NCI-H774 (cell line): ENCODE results near the gene KAZN.

Experiments
- DNase-seq: peaks from one replicate; lab custom pipeline; 2025; lab: John Stamatoyannopoulos, UW

KAZN gene

GRCh38 chr1:14887044-14887566 lies 288.6 kb downstream of the KAZN start:
- DNase-seq: no peak

DNA sequence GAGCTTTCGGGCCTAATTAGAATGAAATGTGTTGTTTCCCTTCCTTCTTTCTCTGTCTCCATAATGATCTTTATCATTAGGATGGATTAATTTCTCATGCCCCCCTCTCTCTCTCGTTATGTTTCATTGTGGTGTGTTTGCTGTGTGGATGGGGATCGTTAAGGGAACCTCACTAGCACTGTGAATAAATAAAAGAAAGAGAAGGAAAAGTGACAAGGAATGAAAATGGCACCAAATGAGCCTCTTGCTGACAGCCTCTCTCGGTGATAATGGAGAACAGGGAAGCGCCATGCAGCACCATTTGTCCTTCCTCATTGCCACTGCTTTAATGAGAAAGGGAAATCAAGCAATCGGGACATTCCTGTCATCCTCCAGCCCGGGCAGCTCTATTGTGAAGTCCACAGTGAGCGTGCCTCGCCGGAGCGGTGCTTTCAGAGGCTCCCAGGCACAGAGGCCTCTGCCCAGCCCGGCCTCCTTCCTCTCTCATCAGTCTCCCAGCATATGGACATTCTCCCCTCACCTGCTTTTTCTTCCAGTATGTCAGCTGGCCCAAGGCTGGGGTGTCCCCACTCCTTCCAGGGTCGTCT lies 289.4 kb downstream of the KAZN start:
- no peak for DNase-seq

- no peak for DNase-seq
These were observed 289.9 kb downstream of the KAZN start for GRCh38 chr1:14888374-14888773.

DNA sequence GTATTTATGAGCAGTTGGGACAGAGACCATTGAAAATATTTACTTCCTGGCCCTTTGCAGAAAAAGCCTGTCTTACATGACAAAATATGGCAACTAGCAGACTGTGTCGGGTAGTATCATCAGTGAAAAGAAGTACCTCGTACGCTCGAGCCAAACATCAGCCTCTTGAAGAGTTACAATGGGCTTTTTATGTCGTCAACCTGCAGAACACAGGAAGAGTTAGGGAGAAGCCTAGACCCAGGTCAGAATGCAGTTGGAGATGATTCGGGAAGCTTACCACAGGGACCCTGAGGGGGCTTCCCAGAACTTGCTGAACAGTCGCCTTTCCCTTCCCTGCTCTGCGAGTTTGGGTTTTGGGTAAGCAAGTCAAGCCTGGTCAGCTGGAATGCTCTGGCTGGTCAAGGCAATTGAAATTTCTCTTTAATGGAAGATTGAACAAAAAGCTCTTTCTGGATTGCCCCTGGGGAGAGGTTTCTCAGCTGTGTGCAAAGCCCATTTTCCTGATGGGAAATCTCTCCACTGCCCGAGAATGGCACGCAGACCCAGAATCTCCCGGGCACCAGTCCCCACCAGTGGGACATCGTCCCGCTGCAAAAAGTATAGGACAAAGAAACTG lies 291.4 kb downstream of the KAZN start:
- DNase-seq: no peak

GRCh38 chr1:14891991-14892390 lies 293.5 kb downstream of the KAZN start:
- no peak for DNase-seq

- no peak for DNase-seq
These were observed 296.5 kb downstream of the KAZN start for GRCh38 chr1:14894811-14895560.

DNA sequence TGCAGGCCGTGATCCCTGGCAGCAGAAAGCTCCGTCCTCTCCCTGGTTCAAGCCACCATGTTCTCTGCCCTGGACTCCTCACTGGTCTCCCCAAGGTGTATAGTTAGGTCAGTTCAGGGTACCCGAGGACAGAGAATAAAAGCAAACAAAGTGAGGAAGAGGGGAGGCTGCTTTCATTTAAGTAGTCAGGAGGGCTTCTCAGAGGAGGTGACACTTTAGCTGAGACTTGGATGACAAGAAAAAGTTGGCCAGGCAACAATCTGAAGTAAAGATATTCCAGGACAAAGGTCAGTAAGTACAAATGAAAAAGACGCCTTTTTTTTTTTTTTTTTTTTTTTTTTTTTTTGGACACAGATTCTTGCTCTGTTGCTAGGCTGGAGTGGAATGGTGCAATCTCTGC lies 297.2 kb downstream of the KAZN start:
- no peak for DNase-seq

- no peak for DNase-seq
These were observed 298.0 kb downstream of the KAZN start for GRCh38 chr1:14896381-14897079.

DNA sequence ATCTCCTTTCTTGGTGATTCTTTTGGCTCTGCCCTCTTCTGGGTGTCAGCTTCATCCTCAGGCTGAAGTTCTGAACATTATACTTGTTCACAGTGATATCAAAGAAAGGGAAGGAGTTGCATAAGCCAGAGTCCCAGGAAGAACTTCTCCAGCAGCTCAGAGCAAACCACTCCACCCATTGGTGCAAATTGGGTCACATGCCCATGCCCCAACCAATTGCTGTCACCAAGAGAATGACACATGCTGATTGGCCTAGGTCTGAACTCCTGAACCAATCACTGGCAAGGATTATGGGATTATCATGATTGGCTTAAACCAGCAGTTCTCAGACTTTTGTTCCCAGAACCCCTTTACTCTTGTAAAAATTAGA lies 298.6 kb downstream of the KAZN start:
- no peak for DNase-seq

- DNase-seq: no peak
These were observed 299.1 kb downstream of the KAZN start for GRCh38 chr1:14897547-14897946.

DNA sequence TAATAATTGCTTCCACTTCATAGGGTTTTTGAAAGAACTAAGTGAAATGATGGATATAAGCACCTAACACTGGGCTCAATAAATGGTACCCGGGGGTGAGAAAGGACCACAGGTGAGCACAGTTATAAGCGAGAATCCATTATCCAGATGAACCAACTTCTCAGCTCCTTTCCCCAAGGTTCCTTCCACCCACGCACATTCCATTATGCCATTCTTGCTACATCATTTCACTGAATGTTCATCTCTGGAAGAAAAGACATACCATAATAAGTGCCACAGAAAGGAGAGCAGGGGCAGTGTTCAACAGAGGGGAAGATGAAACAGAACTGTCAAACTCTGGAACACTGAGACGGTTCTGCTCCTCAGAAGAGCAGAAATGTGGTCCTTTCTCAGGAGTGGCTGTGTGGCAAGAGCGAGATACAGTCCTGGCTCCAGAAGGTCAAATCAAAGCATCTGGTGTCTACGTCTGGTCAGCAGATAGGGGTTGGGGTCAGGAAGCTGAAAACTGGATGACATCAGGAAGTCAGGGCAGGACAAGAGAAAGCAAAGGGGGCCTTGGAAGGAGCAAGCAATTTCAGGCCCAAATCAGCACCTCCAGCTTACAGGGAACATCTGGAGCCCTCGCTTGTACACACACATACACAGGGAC lies 299.6 kb downstream of the KAZN start:
- no peak for DNase-seq

DNA sequence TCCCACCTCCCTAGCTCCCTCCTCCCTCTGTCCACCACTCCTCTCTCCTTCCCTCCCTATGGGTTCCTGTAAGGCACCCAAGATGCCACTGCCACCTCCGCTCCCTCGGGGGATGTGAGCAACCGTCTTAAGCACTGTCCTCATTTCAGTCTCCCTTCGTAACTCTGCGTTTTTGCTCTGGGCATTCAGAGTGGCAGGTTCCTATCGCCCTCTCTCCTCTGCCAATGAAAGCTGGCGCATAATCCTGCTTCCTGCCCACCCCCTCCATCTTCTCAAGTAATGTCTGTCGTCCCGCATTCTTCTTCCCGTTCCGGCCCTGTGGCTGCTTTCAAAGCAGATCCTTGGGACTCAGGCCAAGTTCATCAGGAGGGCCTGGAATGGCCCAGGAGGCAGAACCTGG lies 301.2 kb downstream of the KAZN start:
- no peak for DNase-seq

GRCh38 chr1:14901371-14901954 lies 303.0 kb downstream of the KAZN start:
- no peak for DNase-seq

DNA sequence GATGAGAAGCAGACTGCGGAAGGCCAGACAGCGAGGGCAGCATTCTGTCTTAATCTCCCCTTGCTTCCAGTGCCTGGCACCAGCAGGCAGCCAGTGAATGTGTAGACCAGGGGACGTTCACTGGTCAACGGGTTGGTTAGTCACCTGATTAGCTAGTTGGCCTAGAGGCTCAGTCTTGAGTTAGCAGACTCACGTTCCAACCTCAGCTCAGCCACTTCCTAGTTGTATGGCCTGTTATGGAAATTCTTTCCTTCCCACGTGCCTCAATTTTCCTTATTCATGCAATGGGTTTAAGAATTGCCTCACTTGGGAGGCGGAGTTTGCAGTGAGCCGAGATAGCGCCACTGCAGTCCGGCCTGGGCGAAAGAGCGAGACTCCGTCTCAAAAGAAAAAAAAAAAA lies 305.4 kb downstream of the KAZN start:
- DNase-seq: no peak

DNA sequence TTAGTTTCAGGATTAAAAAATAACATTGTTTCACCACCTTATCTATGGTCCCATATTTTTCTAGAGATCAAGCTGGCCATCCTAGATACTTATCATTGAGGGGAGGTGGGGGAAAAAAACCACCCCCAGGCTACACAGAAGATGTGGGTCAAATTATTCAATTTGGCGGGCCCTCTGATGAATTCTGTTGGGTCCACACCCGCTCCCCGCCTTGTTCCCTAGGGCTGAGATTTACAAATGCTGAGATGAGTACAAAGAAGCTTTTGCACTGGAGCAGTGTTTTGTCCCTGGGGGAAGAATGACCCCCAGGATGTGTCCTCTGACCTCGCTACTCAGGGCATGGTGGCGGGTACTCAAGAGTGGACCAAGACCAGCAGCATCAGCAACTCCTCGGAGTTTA lies 308.2 kb downstream of the KAZN start:
- no peak for DNase-seq

DNA sequence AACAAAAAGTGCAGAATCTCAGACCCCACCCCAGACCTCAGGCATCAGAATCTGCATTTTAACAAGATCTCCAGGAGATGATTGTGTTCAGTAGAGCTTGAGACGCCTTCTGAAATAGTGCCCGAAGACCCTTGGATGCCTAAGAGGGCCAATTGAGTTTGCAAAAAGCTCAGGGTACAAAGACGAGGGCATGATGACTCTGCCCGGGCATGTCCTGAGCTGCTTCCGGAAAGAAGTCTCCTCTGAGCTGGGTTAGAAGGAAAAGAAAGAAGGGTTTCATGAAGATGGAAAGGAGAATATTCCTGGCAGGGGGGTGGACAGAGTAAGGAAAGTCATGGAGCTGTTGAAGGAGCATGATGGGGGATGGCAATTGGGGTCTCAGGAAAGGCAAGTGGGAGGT lies 308.9 kb downstream of the KAZN start:
- no peak for DNase-seq

- DNase-seq: no peak
These were observed 310.8 kb downstream of the KAZN start for GRCh38 chr1:14909273-14909672.

DNA sequence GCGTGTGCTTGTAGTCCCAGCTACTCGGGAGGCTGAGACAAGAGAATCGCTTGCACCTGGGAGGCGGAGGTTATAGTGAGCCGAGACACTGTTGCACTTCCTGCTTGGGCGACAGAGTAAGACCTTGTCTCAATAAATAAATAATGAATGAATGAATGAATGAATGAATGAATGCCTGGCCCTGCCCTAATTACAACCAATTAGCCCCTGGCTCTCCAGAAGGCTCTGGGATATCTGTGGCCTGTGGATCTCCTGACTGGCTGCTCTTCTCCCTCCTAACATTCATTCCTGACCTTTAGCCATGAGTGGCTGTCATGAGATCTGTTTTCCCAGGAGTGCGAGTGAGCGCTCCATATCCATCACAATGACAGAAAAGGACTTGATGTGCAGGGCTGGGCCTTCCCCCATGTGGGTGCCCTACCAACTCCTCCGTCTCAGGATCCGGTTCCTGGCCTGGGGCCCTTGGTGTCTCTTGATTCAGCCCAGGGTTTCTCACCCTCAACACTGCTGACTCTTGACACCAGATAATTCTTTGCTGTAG lies 311.5 kb downstream of the KAZN start:
- DNase-seq: no peak

- no peak for DNase-seq
These were observed 312.7 kb downstream of the KAZN start for GRCh38 chr1:14910984-14911721.

- no peak for DNase-seq
These were observed 314.5 kb downstream of the KAZN start for GRCh38 chr1:14912839-14913481.
